Neutrophil (primary cell): ENCODE measurements around the gene ATOSA.

Experiments
- H3K27ac ChIP-seq: fragments of 200-600 bp; sonication (generic); 2 replicates; pipeline ENCODE4 v1.5.1; 2016; ENCODE audit warnings: mild to moderate bottlenecking, moderate library complexity
- H3K27me3 ChIP-seq: fragments of 200-600 bp; sonication (generic); 2 replicates; pipeline ENCODE4 v1.6.0; 2016; ENCODE audit warnings: mild to moderate bottlenecking
- H3K36me3 ChIP-seq: fragments of 200-600 bp; sonication (generic); 2 replicates; pipeline ENCODE4 v1.5.1; 2017
- H3K4me1 ChIP-seq, 2 experiments: fragments of 200-600 bp in 1 of 2; sonication (generic) in 1 of 2; 1 replicate in 1 of 2; 2 replicates in 1 of 2; pipeline versions ENCODE4 v1.5.1 to v1.6.1; 2013 to 2016; ENCODE audit warnings: low read depth in 1 of 2, low read length in 1 of 2, mild to moderate bottlenecking in 1 of 2, moderate library complexity in 1 of 2; ENCODE audit not compliant: control insufficient read depth in 1 of 2, insufficient read depth in 1 of 2
- H3K4me3 ChIP-seq, 2 experiments: fragments of 200-600 bp in 1 of 2; sonication (generic) in 1 of 2; 1 replicate in 1 of 2; 2 replicates in 1 of 2; pipeline ENCODE4 v1.5.1; 2013 to 2016; ENCODE audit warnings: low read depth in 1 of 2, low read length in 1 of 2, mild to moderate bottlenecking in 1 of 2, moderate library complexity in 1 of 2
- H3K9me3 ChIP-seq: fragments of 200-600 bp; sonication (generic); 2 replicates; pipeline ENCODE4 v1.5.1; 2016
- TF ChIP-seq, protein P1 (sequence below): fragments of 200-600 bp; sonication (generic); IDR thresholded peaks from 2 replicates; pipeline ENCODE4 v1.5.1; 2016; ENCODE audit warnings: antibody characterized with exemption

ATOSA gene, protein sequence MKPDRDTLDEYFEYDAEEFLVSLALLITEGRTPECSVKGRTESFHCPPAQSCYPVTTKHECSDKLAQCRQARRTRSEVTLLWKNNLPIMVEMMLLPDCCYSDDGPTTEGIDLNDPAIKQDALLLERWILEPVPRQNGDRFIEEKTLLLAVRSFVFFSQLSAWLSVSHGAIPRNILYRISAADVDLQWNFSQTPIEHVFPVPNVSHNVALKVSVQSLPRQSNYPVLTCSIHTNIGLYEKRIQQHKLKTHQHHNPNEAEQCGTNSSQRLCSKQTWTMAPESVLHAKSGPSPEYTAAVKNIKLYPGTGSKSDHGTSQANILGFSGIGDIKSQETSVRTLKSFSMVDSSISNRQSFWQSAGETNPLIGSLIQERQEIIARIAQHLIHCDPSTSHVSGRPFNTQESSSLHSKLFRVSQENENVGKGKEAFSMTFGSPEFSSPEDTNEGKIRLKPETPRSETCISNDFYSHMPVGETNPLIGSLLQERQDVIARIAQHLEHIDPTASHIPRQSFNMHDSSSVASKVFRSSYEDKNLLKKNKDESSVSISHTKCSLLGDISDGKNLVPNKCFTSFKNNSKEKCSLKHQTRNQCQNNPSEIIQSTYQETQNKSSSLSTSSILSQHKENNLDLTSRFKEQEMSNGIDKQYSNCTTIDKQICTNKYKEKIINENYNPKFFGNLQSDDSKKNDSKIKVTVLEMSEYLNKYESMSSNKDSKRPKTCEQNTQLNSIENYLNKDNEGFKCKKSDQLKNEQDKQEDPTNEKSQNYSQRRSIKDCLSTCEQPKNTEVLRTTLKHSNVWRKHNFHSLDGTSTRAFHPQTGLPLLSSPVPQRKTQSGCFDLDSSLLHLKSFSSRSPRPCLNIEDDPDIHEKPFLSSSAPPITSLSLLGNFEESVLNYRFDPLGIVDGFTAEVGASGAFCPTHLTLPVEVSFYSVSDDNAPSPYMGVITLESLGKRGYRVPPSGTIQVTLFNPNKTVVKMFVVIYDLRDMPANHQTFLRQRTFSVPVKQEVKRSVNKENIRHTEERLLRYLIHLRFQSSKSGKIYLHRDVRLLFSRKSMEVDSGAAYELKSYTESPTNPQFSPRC

DNA sequence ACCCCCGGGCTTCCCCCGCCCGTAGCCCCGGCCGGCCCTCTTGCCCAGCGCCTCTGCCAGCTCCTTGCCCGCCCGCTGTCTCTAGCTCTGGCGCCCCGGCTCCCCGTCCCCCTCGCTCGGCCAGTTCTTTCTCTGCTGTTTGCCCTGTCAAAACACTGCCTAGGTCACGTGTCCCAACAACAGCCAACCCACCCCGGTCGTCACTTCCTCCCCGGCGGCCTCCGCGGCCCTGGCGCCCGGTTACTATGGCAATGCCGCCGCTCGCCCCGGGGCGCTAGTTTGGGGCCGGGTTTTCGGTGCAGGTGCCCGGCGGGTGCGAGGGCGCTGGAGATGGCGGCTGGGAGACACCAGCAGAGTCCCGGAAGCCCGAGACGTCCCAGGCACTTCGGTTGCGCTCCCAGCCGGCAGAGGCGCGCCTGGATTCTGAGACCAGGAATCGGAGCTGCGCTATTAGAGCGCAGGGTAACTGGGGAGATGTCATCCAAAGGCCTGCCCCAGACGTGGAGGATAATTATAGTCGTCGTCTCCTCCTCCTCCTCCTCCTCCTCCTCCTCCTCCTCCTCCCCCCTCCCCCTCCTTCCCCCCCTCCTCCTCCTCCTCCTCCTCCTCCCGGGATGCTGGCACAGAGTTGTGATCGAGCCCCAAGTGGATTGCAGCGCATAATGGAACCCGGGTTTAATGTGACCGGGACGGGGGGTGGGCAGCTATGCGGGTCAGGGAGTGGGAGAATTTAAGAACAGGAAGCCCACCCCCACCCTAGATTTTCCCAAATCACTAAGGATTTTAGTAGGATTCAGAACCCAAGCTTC is at the start of gene ATOSA:
ATOSA (minus strand) TSS at position 157 of the 809 bp plus-strand sequence. CDS start 1,367 bp downstream, outside the sequence.
- Histone ChIP-seq H3K27ac (peak within 1 kb of the TSS; percentile 98), H3K9me3 (no peaks in the 10 kb centered on the region), H3K27me3 (peaks cover 18% of the 10 kb centered on the region), H3K4me3 (peak within 1 kb of the TSS; percentile 68 to 81), H3K4me1 (peaks cover 32 to 43% of the 10 kb centered on the region in 2 experiments), H3K36me3 (peaks cover 16% of the 10 kb centered on the region)
- TF ChIP-seq, protein P1, sequence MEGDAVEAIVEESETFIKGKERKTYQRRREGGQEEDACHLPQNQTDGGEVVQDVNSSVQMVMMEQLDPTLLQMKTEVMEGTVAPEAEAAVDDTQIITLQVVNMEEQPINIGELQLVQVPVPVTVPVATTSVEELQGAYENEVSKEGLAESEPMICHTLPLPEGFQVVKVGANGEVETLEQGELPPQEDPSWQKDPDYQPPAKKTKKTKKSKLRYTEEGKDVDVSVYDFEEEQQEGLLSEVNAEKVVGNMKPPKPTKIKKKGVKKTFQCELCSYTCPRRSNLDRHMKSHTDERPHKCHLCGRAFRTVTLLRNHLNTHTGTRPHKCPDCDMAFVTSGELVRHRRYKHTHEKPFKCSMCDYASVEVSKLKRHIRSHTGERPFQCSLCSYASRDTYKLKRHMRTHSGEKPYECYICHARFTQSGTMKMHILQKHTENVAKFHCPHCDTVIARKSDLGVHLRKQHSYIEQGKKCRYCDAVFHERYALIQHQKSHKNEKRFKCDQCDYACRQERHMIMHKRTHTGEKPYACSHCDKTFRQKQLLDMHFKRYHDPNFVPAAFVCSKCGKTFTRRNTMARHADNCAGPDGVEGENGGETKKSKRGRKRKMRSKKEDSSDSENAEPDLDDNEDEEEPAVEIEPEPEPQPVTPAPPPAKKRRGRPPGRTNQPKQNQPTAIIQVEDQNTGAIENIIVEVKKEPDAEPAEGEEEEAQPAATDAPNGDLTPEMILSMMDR = no peak

DNA sequence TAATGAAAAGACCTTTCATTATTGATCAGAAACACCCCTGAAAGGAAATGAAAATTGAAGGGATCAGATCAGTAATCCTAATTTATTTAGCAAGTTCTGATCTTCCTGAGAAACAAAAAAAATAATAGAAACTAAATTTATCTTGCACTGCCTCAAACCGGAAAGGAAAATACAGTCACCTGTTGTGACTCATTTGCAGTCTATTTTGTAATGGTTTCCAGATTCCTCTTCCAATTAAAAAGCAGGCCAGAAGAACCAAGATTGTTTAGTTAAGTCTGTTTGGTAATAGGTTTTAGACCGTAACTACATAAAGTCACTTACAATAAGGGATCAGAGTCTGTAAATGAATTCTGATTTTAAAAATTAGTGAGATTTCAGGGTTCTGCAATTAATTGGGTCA is 49.7 kb upstream of the ATOSA start:
- H3K27ac ChIP-seq = no peak overlapping the region
- TF ChIP-seq, protein P1 = no peak
- peaks cover 0 to 4% of the 10 kb centered on the region in 2 experiments for H3K4me1 ChIP-seq
- peaks cover 4% of the 10 kb centered on the region for H3K27me3 ChIP-seq
- no peaks in the 10 kb centered on the region for H3K9me3 ChIP-seq
- H3K4me3 ChIP-seq = no peak overlapping the region
- no peaks in the 10 kb centered on the region for H3K36me3 ChIP-seq

DNA sequence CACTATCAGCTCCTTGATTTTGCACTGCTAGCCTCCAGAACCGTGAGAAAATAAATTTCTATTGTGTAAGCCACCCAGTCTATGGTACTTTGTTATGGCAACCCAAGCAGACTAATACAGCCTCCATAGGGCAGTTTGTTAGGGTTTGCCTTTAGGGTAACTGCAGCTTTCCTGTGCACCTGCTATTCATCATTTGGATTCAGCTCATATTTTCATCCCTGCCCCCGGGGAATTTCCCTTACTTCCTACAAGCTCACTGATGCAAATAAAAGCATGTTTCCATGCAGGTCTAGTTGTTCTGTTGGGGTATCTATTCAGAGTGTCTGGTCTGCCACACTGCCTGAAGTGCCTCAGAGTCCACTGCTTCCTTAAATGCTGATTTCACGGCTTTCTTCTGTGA is 48.6 kb upstream of the ATOSA start:
- peaks cover 4% of the 10 kb centered on the region for H3K27me3 ChIP-seq
- H3K9me3 ChIP-seq = no peaks in the 10 kb centered on the region
- H3K36me3 ChIP-seq = no peaks in the 10 kb centered on the region
- TF ChIP-seq, protein P1 = no peak
- no peak overlapping the region for H3K4me3 ChIP-seq
- no peak overlapping the region for H3K27ac ChIP-seq
- H3K4me1 ChIP-seq = no peaks in the 10 kb centered on the region

DNA sequence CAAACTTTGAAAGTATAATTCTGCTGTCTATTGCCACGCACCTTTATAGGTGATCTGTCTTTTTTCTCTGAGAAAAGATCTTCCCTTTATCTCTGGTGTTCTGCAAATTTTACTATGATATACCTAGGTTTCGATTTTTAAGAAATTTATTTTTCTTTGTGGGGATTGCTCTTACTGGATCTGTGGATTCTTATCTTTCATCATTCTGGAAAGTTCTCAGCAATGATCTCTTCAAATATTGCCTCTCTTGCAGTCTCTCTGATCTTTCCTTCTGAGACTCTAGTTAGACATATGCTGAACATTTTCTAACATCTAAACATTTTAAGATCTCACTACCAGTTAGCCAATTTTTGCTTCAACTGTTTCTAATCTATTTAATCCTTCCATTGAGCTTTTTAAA is 47.0 kb upstream of the ATOSA start:
- Histone ChIP-seq H3K9me3 (no peaks in the 10 kb centered on the region), H3K27me3 (peaks cover 4% of the 10 kb centered on the region), H3K4me1 (no peaks in the 10 kb centered on the region), H3K36me3 (no peaks in the 10 kb centered on the region), H3K4me3 (no peak overlapping the region), H3K27ac (no peak overlapping the region)
- TF ChIP-seq, protein P1 = no peak

DNA sequence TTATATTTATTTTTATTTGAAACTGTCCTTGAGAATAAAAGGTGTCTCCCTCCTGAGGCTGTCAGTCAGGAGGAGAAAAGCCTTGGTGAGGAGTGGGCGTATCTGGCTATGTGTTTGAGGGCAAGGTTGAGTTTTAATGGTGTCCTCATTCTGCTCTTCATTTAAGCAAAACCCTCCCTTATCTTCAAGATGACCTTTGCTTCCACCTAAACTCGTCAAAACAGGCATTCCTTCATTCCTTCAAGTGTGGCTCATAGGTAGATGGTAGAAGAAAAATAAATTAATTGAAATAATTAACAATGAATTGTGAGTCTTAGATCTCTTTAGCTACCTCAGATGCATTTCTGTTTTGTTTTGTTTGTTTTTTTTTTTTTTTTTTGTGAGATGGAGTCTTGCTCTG is 39.4 kb upstream of the ATOSA start:
- H3K27me3 ChIP-seq = no peaks in the 10 kb centered on the region
- no peaks in the 10 kb centered on the region for H3K36me3 ChIP-seq
- H3K9me3 ChIP-seq = no peaks in the 10 kb centered on the region
- TF ChIP-seq, protein P1 = no peak
- H3K4me1 ChIP-seq = no peaks in the 10 kb centered on the region
- H3K27ac ChIP-seq = no peak overlapping the region
- H3K4me3 ChIP-seq = no peak overlapping the region
